H1 (cell line): ENCODE results near the gene HIVEP2. TPM values are rescaled to one million over a fixed set of nuclear protein-coding genes. Genes with fewer than 3 reads are reported as not detected.

Experiments
- CTCF ChIA-PET: fragments of 300-600 bp; sonication (Branson Sonifier 250); formaldehyde crosslinking; loops from one replicate; lab custom pipeline; 2021; ENCODE audit not compliant: partially characterized antibody; lab: Charles Lee
- POLR2A ChIA-PET: fragments of 300-600 bp; sonication (Branson Sonifier 250); formaldehyde crosslinking; loops from one replicate; lab custom pipeline; 2021; ENCODE audit warnings: inconsistent platforms; ENCODE audit not compliant: partially characterized antibody; lab: Charles Lee
- DNase-seq, 2 experiments: peaks; one replicate each; pipeline versions ENCODE4 v3.0.0 to v3.0.0-alpha.2; 2010 to 2022; ENCODE audit warnings: low spot score in 2 of 2, low read depth in 1 of 2, mixed read lengths in 1 of 2
- FAIRE-seq: peaks from 2 replicates; lab custom pipeline; 2011; peaks lifted over from hg19 to GRCh38; lab: Jason Lieb, UNC
- H2AFZ ChIP-seq: 2 replicates; pipeline ENCODE4 v1.8.1; 2012; ENCODE audit warnings: low read length, inconsistent platforms
- H2AK5ac ChIP-seq: 2 replicates; pipeline ENCODE4 v1.6.1; 2013; ENCODE audit warnings: low read depth, low read length
- H2BK120ac ChIP-seq: replicated peaks from 2 replicates; pipeline ENCODE3; 2013; ENCODE audit warnings: low read depth, low read length, inconsistent platforms
- H2BK12ac ChIP-seq: 2 replicates; pipeline ENCODE4 v1.6.1; 2013; ENCODE audit warnings: low read depth, low read length
- H2BK15ac ChIP-seq: 2 replicates; pipeline ENCODE4 v1.6.1; 2013; ENCODE audit warnings: low read length
- H2BK20ac ChIP-seq: 2 replicates; pipeline ENCODE4 v1.6.1; 2013; ENCODE audit warnings: low read length
- H2BK5ac ChIP-seq: 2 replicates; pipeline ENCODE4 v1.6.1; 2013; ENCODE audit warnings: low read depth, low read length
- H3K14ac ChIP-seq: 2 replicates; pipeline ENCODE4 v1.6.1; 2013; ENCODE audit warnings: inconsistent platforms; ENCODE audit not compliant: insufficient read length
- H3K18ac ChIP-seq: 2 replicates; pipeline ENCODE4 v1.6.1; 2013; ENCODE audit warnings: low read length; ENCODE audit errors: extremely low read depth
- H3K23ac ChIP-seq: 2 replicates; pipeline ENCODE4 v1.6.1; 2013; ENCODE audit warnings: inconsistent platforms; ENCODE audit not compliant: insufficient read length
- H3K23me2 ChIP-seq: 2 replicates; pipeline ENCODE4 v1.6.1; 2013; ENCODE audit warnings: low read depth, low read length
- H3K27ac ChIP-seq: 2 replicates; pipeline ENCODE4 v1.6.1; 2011; ENCODE audit warnings: low read depth, low read length, inconsistent platforms
- H3K27me3 ChIP-seq, 4 experiments: replicated peaks in 1 of 4; 1 replicate in 1 of 4; 2 replicates in 3 of 4; pipeline versions ENCODE4 v1.6.1 to v1.8.1; 2011 to 2013; ENCODE audit warnings: low read length in 3 of 4, mild to moderate bottlenecking in 3 of 4, inconsistent platforms in 2 of 4, mixed read lengths in 2 of 4, moderate library complexity in 1 of 4; ENCODE audit not compliant: control insufficient read depth in 3 of 4, insufficient read depth in 3 of 4; ENCODE audit errors: extremely low read depth in 1 of 4
- H3K36me3 ChIP-seq, 4 experiments: 2 replicates each; pipeline versions ENCODE4 v1.6.1 to v1.8.1; 2011 to 2013; ENCODE audit warnings: mild to moderate bottlenecking in 4 of 4, low read length in 3 of 4, moderate library complexity in 2 of 4, control low read depth in 1 of 4, inconsistent platforms in 1 of 4; ENCODE audit not compliant: insufficient read depth in 4 of 4, control insufficient read depth in 2 of 4
- H3K4ac ChIP-seq: replicated peaks from 2 replicates; pipeline ENCODE3; 2013; ENCODE audit warnings: low read length, low read depth, mixed read lengths, inconsistent platforms; ENCODE audit not compliant: insufficient read length
- H3K4me1 ChIP-seq, 4 experiments: replicated peaks in 1 of 4; 1 replicate in 1 of 4; 2 replicates in 3 of 4; pipeline versions ENCODE4 v1.6.1 to v1.8.1; 2011 to 2013; ENCODE audit warnings: low read length in 3 of 4, inconsistent platforms in 2 of 4, mixed read lengths in 1 of 4; ENCODE audit not compliant: insufficient read depth in 4 of 4, control insufficient read depth in 3 of 4
- H3K4me2 ChIP-seq, 2 experiments: 2 replicates each; pipeline versions ENCODE4 v1.6.1 to v1.8.1; 2011 to 2013; ENCODE audit warnings: low read depth in 2 of 2, low read length in 2 of 2, control low read depth in 1 of 2, inconsistent platforms in 1 of 2, mild to moderate bottlenecking in 1 of 2; ENCODE audit not compliant: insufficient read depth in 1 of 2
- H3K4me3 ChIP-seq, 4 experiments: fragments of 200-600, 300-600 bp in 1 of 4; sonication (generic), shearing (Covaris generic), sonication (Bioruptor Twin) in 1 of 4; 2 replicates each; pipeline versions ENCODE4 v1.5.1 to v1.8.1; 2011 to 2016; ENCODE audit warnings: low read length in 4 of 4, low read depth in 3 of 4, control low read depth in 2 of 4, inconsistent platforms in 2 of 4, mild to moderate bottlenecking in 2 of 4, mixed read lengths in 1 of 4, moderate library complexity in 1 of 4; ENCODE audit not compliant: insufficient read depth in 2 of 4; ENCODE audit errors: extremely low read depth in 1 of 4
- H3K56ac ChIP-seq: replicated peaks from 2 replicates; pipeline ENCODE3; 2013; ENCODE audit warnings: low read depth, mild to moderate bottlenecking, mixed read lengths, low read length, inconsistent platforms; ENCODE audit not compliant: insufficient read length
- H3K79me1 ChIP-seq: 2 replicates; pipeline ENCODE4 v1.6.1; 2013; ENCODE audit warnings: low read depth, low read length, control low read depth
- H3K79me2 ChIP-seq, 2 experiments: 2 replicates each; pipeline versions ENCODE4 v1.6.1 to v1.8.1; 2012 to 2013; ENCODE audit warnings: low read length in 2 of 2, mild to moderate bottlenecking in 2 of 2, inconsistent platforms in 1 of 2; ENCODE audit not compliant: insufficient read depth in 2 of 2, control insufficient read depth in 1 of 2
- H3K9ac ChIP-seq, 4 experiments: replicated peaks in 1 of 4; 1 replicate in 1 of 4; 2 replicates in 3 of 4; pipeline versions ENCODE4 v1.6.1 to v1.8.1; 2011 to 2013; ENCODE audit warnings: low read depth in 3 of 4, low read length in 3 of 4, control low read depth in 2 of 4, mild to moderate bottlenecking in 2 of 4, moderate library complexity in 2 of 4, inconsistent platforms in 1 of 4; ENCODE audit errors: extremely low read depth in 1 of 4
- H3K9me3 ChIP-seq, 2 experiments: 2 replicates each; pipeline versions ENCODE4 v1.6.1 to v1.8.1; 2012 to 2013; ENCODE audit warnings: mild to moderate bottlenecking in 2 of 2, moderate library complexity in 2 of 2, control low read depth in 1 of 2, inconsistent platforms in 1 of 2, low read depth in 1 of 2, low read length in 1 of 2, mixed read lengths in 1 of 2; ENCODE audit not compliant: insufficient read depth in 2 of 2
- H4K20me1 ChIP-seq, 2 experiments: replicated peaks in 1 of 2; 2 replicates each; pipeline versions ENCODE3 to v1.8.1; 2011 to 2013; ENCODE audit warnings: inconsistent platforms in 2 of 2, low read length in 2 of 2, mild to moderate bottlenecking in 1 of 2; ENCODE audit not compliant: insufficient read depth in 2 of 2, control insufficient read depth in 1 of 2
- H4K5ac ChIP-seq: 2 replicates; pipeline ENCODE4 v1.6.1; 2013; ENCODE audit warnings: low read length, low read depth, mixed read lengths, inconsistent platforms; ENCODE audit not compliant: insufficient read length
- H4K8ac ChIP-seq: 2 replicates; pipeline ENCODE4 v1.8.0; 2013; ENCODE audit warnings: mild to moderate bottlenecking, moderate library complexity, low read length, inconsistent platforms; ENCODE audit not compliant: insufficient read depth; ENCODE audit errors: extremely low read depth
- H4K91ac ChIP-seq: replicated peaks from 2 replicates; pipeline ENCODE3; 2013; ENCODE audit warnings: low read length, mixed read lengths, inconsistent platforms; ENCODE audit not compliant: insufficient read length
- GTF2F1 ChIP-seq: IDR thresholded peaks from 2 replicates; pipeline ENCODE4 v1.6.1; 2012; ENCODE audit warnings: low read depth, low read length, improper control_type of control experiment, borderline replicate concordance
- JUN ChIP-seq: IDR thresholded peaks from 2 replicates; pipeline ENCODE4 v1.6.1; 2011; ENCODE audit warnings: low read depth, mild to moderate bottlenecking, improper control_type of control experiment, low read length
- JUND ChIP-seq: IDR thresholded peaks from 2 replicates; pipeline ENCODE4 v1.6.1; 2011; ENCODE audit warnings: mild to moderate bottlenecking, improper control_type of control experiment, low read length
- POU5F1 ChIP-seq: IDR thresholded peaks from 2 replicates; pipeline ENCODE4 v1.6.1; 2011; ENCODE audit warnings: low read depth, mild to moderate bottlenecking, low read length, moderate library complexity
- SP4 ChIP-seq: IDR thresholded peaks from 2 replicates; pipeline ENCODE4 v1.6.1; 2012; ENCODE audit warnings: low read length, inconsistent platforms
- TBP ChIP-seq: IDR thresholded peaks from 2 replicates; pipeline ENCODE4 v1.6.1; 2011; ENCODE audit warnings: low read depth, low read length, improper control_type of control experiment
- YY1 ChIP-seq: IDR thresholded peaks from 2 replicates; pipeline ENCODE4 v1.6.1; 2011; ENCODE audit warnings: low read depth, mild to moderate bottlenecking, low read length
- WGBS, 2 experiments: shearing (Covaris generic) in 1 of 2; methylation state at CpG; one replicate each; pipeline versions ENCODE4 v1.1.6 to v1.1.7; 2013 to 2015; ENCODE audit warnings: low lambda C conversion rate in 2 of 2, mixed read lengths in 2 of 2, inconsistent platforms in 1 of 2, low coverage in 1 of 2, missing lambda C conversion rate in 1 of 2; ENCODE audit not compliant: insufficient replicate concordance in 2 of 2, insufficient coverage in 1 of 2, insufficient read length in 1 of 2; ENCODE audit errors: extremely low coverage in 1 of 2, missing lambda C conversion rate in 1 of 2; 5-methylcytosine and 5-hydroxymethylcytosine counted together
- polyA plus RNA-seq, 7 experiments: library from polyadenylated mRNA; depleted of rRNA in 3 of 7; stranded (reverse) in 5 of 7; unstranded in 2 of 7; fragments of >200 nt in 5 of 7; fragments of 200-250 nt in 2 of 7; gene quantifications; 1 replicate in 5 of 7; 2 replicates in 1 of 7; 4 replicates in 1 of 7; pipeline versions ENCODE4 v1.2.1 to v1.2.3, GENCODE V29; 2011 to 2013; ENCODE audit warnings: missing spikeins in 2 of 7, mixed read lengths in 2 of 7
- total RNA-seq: library from RNA; stranded (reverse); fragmentation: NEBNext Ultra II Directional; extraction: Animal tissue kit (Norgen Biotek cat#: 25700); gene quantifications from 2 replicates; pipeline ENCODE4 v1.2.1, GENCODE V29; 2021

Gene HIVEP2
- total and polyA plus RNA-seq, 2 of the 8 experiments (the other 6 are each of a cell fraction or from before 2014, with no cell fraction given), result 2.2 to 6.1 TPM

GRCh38 chr6:142937986-142938385 lies 7.0 kb downstream of the HIVEP2 start:
- no peak overlapping the region for H3K23ac ChIP-seq
- no peaks in the 10 kb centered on the region for H4K20me1 ChIP-seq
- no peak overlapping the region for H2BK120ac ChIP-seq
- POLR2A ChIA-PET, result interaction anchor here (0.6 to 1.0 kb wide), 2 partner anchors 12 to 110 kb away, joined by 3 to 4 read pairs; no protein-coding TSS in a partner anchor
- H4K8ac ChIP-seq, result no peak overlapping the region
- H2AFZ ChIP-seq, result no peak overlapping the region
- no peak overlapping the region for H2BK5ac ChIP-seq
- no peak overlapping the region for H3K27ac ChIP-seq
- no peaks in the 10 kb centered on the region for H3K23me2 ChIP-seq
- no peaks in the 10 kb centered on the region for H3K9me3 ChIP-seq
- H2BK20ac ChIP-seq, result no peak overlapping the region
- no peak overlapping the region for H2AK5ac ChIP-seq
- no peak overlapping the region for H4K5ac ChIP-seq
- no peak overlapping the region for H4K91ac ChIP-seq
- no peaks in the 10 kb centered on the region for H3K27me3 ChIP-seq
- H3K4ac ChIP-seq, result no peak overlapping the region
- no peak overlapping the region for H3K56ac ChIP-seq
- H3K14ac ChIP-seq, result no peak overlapping the region
- WGBS, 2 experiments, result 94% methylated on average over 5 of the region's 5 CpGs; no CpG with 5 or more reads in 1 of the 2 experiments
- TF ChIP-seq TBP (no peak), SP4 (no peak), JUN (no peak), POU5F1 (no peak), GTF2F1 (no peak), JUND (no peak), YY1 (no peak)
- H2BK12ac ChIP-seq, result no peak overlapping the region
- no peak overlapping the region for H2BK15ac ChIP-seq
- no peak for DNase-seq
- peaks cover 2% of the 10 kb centered on the region; the same call in 1 of the 2 replicates for H3K79me1 ChIP-seq
- no peaks in the 10 kb centered on the region for H3K36me3 ChIP-seq
- no peak overlapping the region for H3K4me3 ChIP-seq
- no peak overlapping the region for H3K18ac ChIP-seq
- CTCF ChIA-PET, result interaction anchor here (1.5 kb wide), 1 partner anchor 248 kb away, joined by 3 read pairs; no protein-coding TSS in a partner anchor
- H3K4me2 ChIP-seq, result no peak overlapping the region
- FAIRE-seq, result no peak
- H3K9ac ChIP-seq, result no peak overlapping the region
- peaks cover 0 to 83% of the 10 kb centered on the region in 2 experiments for H3K79me2 ChIP-seq
- H3K4me1 ChIP-seq, result peaks cover 0 to 3% (median 0%) of the 10 kb centered on the region in 4 experiments; a peak in 3 of 7 replicates
